NCI-H2081 treated with DMSO at 0.1 percent for 48 hours (cell line): ENCODE data around the gene PICK1.
"Not testable (repeated sequence)": the region's sequence is repeated elsewhere in the genome, so short reads cannot be mapped to it uniquely, and the experiment has no call there.

Experiments used
- DNase-seq: peaks from one replicate; lab custom pipeline; 2025; lab: John Stamatoyannopoulos, UW

PICK1 gene

GRCh38 chr22:38030311-38031133 lies 26.7 kb upstream of the PICK1 start:
- no peak for DNase-seq

GRCh38 chr22:38031491-38031890 lies 25.7 kb upstream of the PICK1 start:
- DNase-seq, result no peak

- no peak for DNase-seq
These were observed 24.3 kb upstream of the PICK1 start for GRCh38 chr22:38032681-38033521.

GRCh38 chr22:38033522-38034277 lies 23.5 kb upstream of the PICK1 start:
- DNase-seq, result no peak

- DNase-seq, result no peak
These were observed 22.8 kb upstream of the PICK1 start for GRCh38 chr22:38034278-38034882.

GRCh38 chr22:38034884-38035529 lies 22.2 kb upstream of the PICK1 start:
- no peak for DNase-seq

- no peak for DNase-seq
These were observed 21.7 kb upstream of the PICK1 start for GRCh38 chr22:38035530-38035885.

GRCh38 chr22:38036392-38037062 lies 20.7 kb upstream of the PICK1 start:
- DNase-seq, result no peak

GRCh38 chr22:38037367-38038150 lies 19.6 kb upstream of the PICK1 start:
- DNase-seq, result not testable (repeated sequence)

- DNase-seq, result no peak
These were observed 18.8 kb upstream of the PICK1 start for GRCh38 chr22:38038426-38038825.

- no peak for DNase-seq
These were observed 18.1 kb upstream of the PICK1 start for GRCh38 chr22:38038890-38039812.

- DNase-seq, result no peak
These were observed 16.0 kb upstream of the PICK1 start for GRCh38 chr22:38040953-38041759.

- DNase-seq, result no peak
These were observed 15.3 kb upstream of the PICK1 start for GRCh38 chr22:38041760-38042487.

GRCh38 chr22:38042488-38042790 lies 14.8 kb upstream of the PICK1 start:
- no peak for DNase-seq

- DNase-seq, result no peak
These were observed 13.8 kb upstream of the PICK1 start for GRCh38 chr22:38043151-38044039.

- DNase-seq, result no peak
These were observed 11.0 kb upstream of the PICK1 start for GRCh38 chr22:38046070-38046748.
